MM.1S (cell line): Measurements from ENCODE around the gene TSC22D3.

ENCODE experiments used
- EZH2 ChIP-seq: fragments of 300-600 bp; sonication (generic); optimal IDR thresholded peaks from 2 replicates; pipeline ENCODE3; 2017; ENCODE audit warnings: low read depth, mild to moderate bottlenecking, antibody characterized with exemption, low read length, mixed read lengths
- TF ChIP-seq, protein P1 (sequence below): fragments of 300-600 bp; sonication (generic); IDR thresholded peaks from 2 replicates; pipeline ENCODE4 v1.5.1; 2016; ENCODE audit warnings: antibody characterized with exemption, low read length, mixed read lengths

GRCh38 chrX:107776649-107777535, 1.3 kb upstream of the TSC22D3 start:
- TF ChIP-seq, protein P1, sequence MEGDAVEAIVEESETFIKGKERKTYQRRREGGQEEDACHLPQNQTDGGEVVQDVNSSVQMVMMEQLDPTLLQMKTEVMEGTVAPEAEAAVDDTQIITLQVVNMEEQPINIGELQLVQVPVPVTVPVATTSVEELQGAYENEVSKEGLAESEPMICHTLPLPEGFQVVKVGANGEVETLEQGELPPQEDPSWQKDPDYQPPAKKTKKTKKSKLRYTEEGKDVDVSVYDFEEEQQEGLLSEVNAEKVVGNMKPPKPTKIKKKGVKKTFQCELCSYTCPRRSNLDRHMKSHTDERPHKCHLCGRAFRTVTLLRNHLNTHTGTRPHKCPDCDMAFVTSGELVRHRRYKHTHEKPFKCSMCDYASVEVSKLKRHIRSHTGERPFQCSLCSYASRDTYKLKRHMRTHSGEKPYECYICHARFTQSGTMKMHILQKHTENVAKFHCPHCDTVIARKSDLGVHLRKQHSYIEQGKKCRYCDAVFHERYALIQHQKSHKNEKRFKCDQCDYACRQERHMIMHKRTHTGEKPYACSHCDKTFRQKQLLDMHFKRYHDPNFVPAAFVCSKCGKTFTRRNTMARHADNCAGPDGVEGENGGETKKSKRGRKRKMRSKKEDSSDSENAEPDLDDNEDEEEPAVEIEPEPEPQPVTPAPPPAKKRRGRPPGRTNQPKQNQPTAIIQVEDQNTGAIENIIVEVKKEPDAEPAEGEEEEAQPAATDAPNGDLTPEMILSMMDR, result peak; percentile 74
- no peak for TF ChIP-seq EZH2
